Lower leg skin (tissue), 4 donors: ENCODE measurements around the gene PATJ. TPM values are rescaled to one million over a fixed set of nuclear protein-coding genes. Genes with fewer than 3 reads are reported as not detected.
"Not testable (repeated sequence)": the region's sequence is repeated elsewhere in the genome, so short reads cannot be mapped to it uniquely, and the experiment has no call there.

Source experiments
- DNase-seq, 2 donors: peaks; one replicate each; pipeline ENCODE4 v3.0.0-alpha.2; 2019; ENCODE audit warnings: low spot score in 2 of 2
- H3K4me3 ChIP-seq: fragments of 200-600 bp; sonication (generic); 2 replicates; pipeline ENCODE4 v1.5.1; 2017; ENCODE audit warnings: mild to moderate bottlenecking, low read depth; ENCODE audit not compliant: poor library complexity, severe bottlenecking
- CTCF ChIP-seq, 3 donors: fragments of 450-650 bp; IDR thresholded peaks; one replicate each; pipeline ENCODE4 v1.5.1; 2016; ENCODE audit warnings: antibody characterized with exemption in 3 of 3, mild to moderate bottlenecking in 3 of 3, moderate library complexity in 2 of 3
- POLR2A ChIP-seq, 2 donors: fragments of 450-650 bp; IDR thresholded peaks; one replicate each; pipeline ENCODE4 v1.6.1; 2016 to 2017; ENCODE audit warnings: antibody characterized with exemption in 2 of 2, mild to moderate bottlenecking in 1 of 2, moderate library complexity in 1 of 2
- WGBS, 2 donors: methylation state at CpG; one replicate each; pipeline ENCODE4 v1.1.5; 2018; 5-methylcytosine and 5-hydroxymethylcytosine counted together
- intact Hi-C: fragments of 100-400 bp; cut with DNase I; formaldehyde crosslinking; loops from one replicate; pipeline ENCODE4 v1.15.0; 2023; ENCODE audit warnings: low total_unique reads
- total RNA-seq, 4 donors: library from RNA; depleted of rRNA; stranded (reverse); fragments of >200 nt; gene quantifications; one replicate each; pipeline ENCODE4 v1.1.0, GENCODE V29; 2016

The PATJ gene
- total RNA-seq, 4 donors from 2014 or later, result 50.5 to 89.3 (median 64.5) TPM

DNA sequence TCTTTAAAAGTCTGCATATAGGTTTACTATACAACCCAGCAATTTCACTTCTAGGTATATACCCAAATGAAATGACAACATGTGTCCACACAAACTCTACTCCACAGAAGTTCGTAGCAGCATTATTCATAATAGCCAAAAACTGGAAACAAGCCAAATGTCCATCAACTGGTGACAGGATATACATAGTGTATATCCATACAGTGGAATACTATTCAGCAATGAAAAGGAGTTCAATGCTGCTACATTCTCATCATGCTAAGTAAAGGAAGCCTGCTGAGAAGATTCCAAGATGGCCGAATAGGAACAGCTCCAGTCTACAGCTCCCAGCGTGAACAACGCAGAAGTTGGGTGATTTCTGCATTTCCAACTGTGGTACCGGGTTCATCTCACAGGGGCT lies 200.6 kb downstream of the PATJ start:
- intact Hi-C loops, result no loop called here
- no peak for TF ChIP-seq CTCF (IDR thresholded peaks at IDR 0.05)
- TF ChIP-seq POLR2A (IDR thresholded peaks at IDR 0.05), result no peak
- WGBS, 2 donors, result 96 to 97% methylated on average over 5 of the region's 5 CpGs
- H3K4me3 ChIP-seq, result no peak overlapping the region
- DNase-seq, result no peak

DNA sequence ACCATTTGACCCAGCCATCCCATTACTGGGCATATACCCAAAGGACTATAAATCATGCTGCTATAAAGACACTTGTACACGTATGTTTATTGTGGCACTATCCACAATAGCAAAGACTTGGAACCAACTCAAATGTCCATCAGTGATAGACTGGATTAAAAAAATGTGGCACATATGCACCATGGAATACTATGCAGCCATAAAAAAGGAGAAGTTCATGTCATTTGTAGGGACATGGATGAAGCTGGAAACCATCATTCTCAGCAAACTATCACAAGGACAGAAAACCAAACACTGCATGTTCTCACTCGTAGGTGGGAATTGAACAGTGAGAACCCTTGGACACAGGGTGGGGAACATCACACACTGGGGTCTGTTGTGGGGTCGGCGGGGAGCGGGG lies 206.4 kb downstream of the PATJ start:
- WGBS, 2 donors, result 81 to 86% methylated on average over 4 of the region's 5 CpGs
- DNase-seq, intact Hi-C loops, H3K4me3 ChIP-seq: not testable (repeated sequence)

DNA sequence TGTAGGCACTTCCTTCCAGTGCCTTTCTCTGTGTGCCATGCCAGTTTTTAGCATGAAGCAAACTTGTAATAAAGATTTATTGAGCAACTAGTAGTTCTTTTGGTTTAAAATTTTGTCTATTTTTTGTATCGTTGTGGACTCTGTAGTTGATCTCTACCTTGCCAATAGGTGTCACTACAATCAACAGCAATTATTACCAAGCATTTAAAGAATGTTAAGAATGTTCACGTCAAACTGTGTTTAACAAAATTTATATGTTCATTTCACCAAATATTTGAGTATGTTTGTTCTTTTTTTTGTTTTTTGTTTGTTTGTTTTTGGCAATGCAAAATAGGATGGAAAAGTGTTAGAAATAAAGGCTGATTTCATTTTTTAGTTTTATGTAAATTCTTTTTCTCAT lies 208.1 kb downstream of the PATJ start:
- TF ChIP-seq POLR2A (IDR thresholded peaks at IDR 0.05) (no peak), CTCF (IDR thresholded peaks at IDR 0.05) (no peak)
- 33 to 35% methylated on average over 2 of the region's 2 CpGs for WGBS, 2 donors
- intact Hi-C loops, result no loop called here
- DNase-seq, result no peak
- no peak overlapping the region for H3K4me3 ChIP-seq

- 58 to 67% methylated on average over 9 of the region's 9 CpGs for WGBS, 2 donors
- no peak overlapping the region for H3K4me3 ChIP-seq
- TF ChIP-seq CTCF (IDR thresholded peaks at IDR 0.05) (no peak), POLR2A (IDR thresholded peaks at IDR 0.05) (no peak)
- intact Hi-C loops, result no loop called here
- no peak for DNase-seq
These were observed 209.7 kb downstream of the PATJ start for GRCh38 chr1:61951731-61952580.

DNA sequence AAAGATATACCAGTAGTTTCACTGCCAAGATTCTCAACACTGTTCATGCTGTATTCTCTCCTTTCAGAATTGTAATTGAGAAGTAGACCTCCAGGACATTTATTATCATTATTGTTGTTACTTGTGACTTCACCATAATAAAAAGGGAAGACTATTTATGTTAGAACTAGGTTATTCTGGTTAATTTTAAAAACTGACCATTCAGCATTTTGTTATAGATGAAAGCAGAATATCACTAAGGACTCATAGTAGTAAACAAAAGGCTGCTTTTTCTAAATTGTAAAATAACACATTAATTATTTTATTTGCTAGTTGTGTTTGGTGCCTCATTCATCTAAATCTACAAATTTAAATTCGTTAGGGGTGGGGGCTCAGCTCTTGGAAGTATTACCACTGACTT lies 210.4 kb downstream of the PATJ start:
- TF ChIP-seq POLR2A (IDR thresholded peaks at IDR 0.05) (no peak), CTCF (IDR thresholded peaks at IDR 0.05) (no peak)
- intact Hi-C loops, result no loop called here

GRCh38 chr1:61953076-61953789 lies 211.0 kb downstream of the PATJ start:
- intact Hi-C loops, result no loop called here
- no peak for DNase-seq
- 90 to 91% methylated on average over 2 of the region's 2 CpGs for WGBS, 2 donors
- no peak overlapping the region for H3K4me3 ChIP-seq
- TF ChIP-seq CTCF (IDR thresholded peaks at IDR 0.05) (no peak), POLR2A (IDR thresholded peaks at IDR 0.05) (no peak)

More for the DNA sequence above, 210.4 kb downstream of the PATJ start:
- WGBS, 2 donors, result 70 to 73% methylated on average over 1 of the region's 1 CpG
- no peak for DNase-seq
- no peak overlapping the region for H3K4me3 ChIP-seq
